GM18861 (cell line): ENCODE data around the gene TCEANC.
A peak's percentile ranks its signal among the peaks of the same experiment; 100 is the strongest.

Experiments
- ATAC-seq: cut with Tn5 transposase; IDR thresholded peaks from one replicate; pipeline ENCODE4 v1.9.1; 2021; ENCODE audit not compliant: unreplicated experiment

TCEANC gene

GRCh38 chrX:13691841-13692371 is 39.0 kb downstream of the TCEANC start:
- no peak for ATAC-seq

- ATAC-seq: no peak
Observed at GRCh38 chrX:13692771-13693231, 39.9 kb downstream of the TCEANC start.

- no peak for ATAC-seq
Observed at GRCh38 chrX:13693341-13693961, 40.5 kb downstream of the TCEANC start.

GRCh38 chrX:13694359-13694758 is 41.4 kb downstream of the TCEANC start:
- ATAC-seq: no peak

- no peak for ATAC-seq
Observed at GRCh38 chrX:13694983-13695382, 42.0 kb downstream of the TCEANC start.

- no peak for ATAC-seq
Observed at GRCh38 chrX:13695601-13696115, 42.7 kb downstream of the TCEANC start.

- ATAC-seq: peak; percentile 50
Observed at GRCh38 chrX:13697455-13697854, 44.5 kb downstream of the TCEANC start.

- no peak for ATAC-seq
Observed at GRCh38 chrX:13697976-13698375, 45.0 kb downstream of the TCEANC start.

- ATAC-seq: no peak
Observed at GRCh38 chrX:13698432-13698831, 45.5 kb downstream of the TCEANC start.

GRCh38 chrX:13699183-13699826 is 46.4 kb downstream of the TCEANC start:
- ATAC-seq: peak; percentile 48

- no peak for ATAC-seq
Observed at GRCh38 chrX:13700380-13700779, 47.4 kb downstream of the TCEANC start.

GRCh38 chrX:13702111-13702789 is 49.3 kb downstream of the TCEANC start:
- no peak for ATAC-seq

GRCh38 chrX:13703135-13703534 is 50.2 kb downstream of the TCEANC start:
- ATAC-seq: no peak

- no peak for ATAC-seq
Observed at GRCh38 chrX:13703589-13703988, 50.6 kb downstream of the TCEANC start.

GRCh38 chrX:13711141-13711540 is 58.2 kb downstream of the TCEANC start:
- ATAC-seq: no peak
